Hematopoietic multipotent progenitor cell (in vitro differentiated cells): ENCODE measurements around the gene FNDC3B. TPM values are rescaled to one million over a fixed set of nuclear protein-coding genes. Genes with fewer than 3 reads are reported as not detected.

Source experiments
- DNase-seq, 3 donors: peaks; one replicate each; pipeline ENCODE4 v3.0.0-alpha.2; 2011 to 2015; ENCODE audit warnings: low read depth in 2 of 3, low spot score in 2 of 3
- total RNA-seq: library from RNA; depleted of rRNA; stranded (reverse); fragments of >200 nt; gene quantifications from one replicate; pipeline ENCODE4 v1.2.3, GENCODE V29; 2012

Gene FNDC3B
- total RNA-seq, 1 donor: 28.0 TPM

GRCh38 chr3:172276103-172276502 lies 236.7 kb downstream of the FNDC3B start:
- DNase-seq: peak in 1 of 3 donors; percentile 21

GRCh38 chr3:172277151-172277652 lies 237.8 kb downstream of the FNDC3B start:
- DNase-seq: no peak

- DNase-seq: no peak
These were observed 239.8 kb downstream of the FNDC3B start for GRCh38 chr3:172279191-172279640.

GRCh38 chr3:172279974-172280373 lies 240.6 kb downstream of the FNDC3B start:
- no peak for DNase-seq

- DNase-seq: no peak
These were observed 241.2 kb downstream of the FNDC3B start for GRCh38 chr3:172280406-172281051.

- no peak for DNase-seq
These were observed 242.5 kb downstream of the FNDC3B start for GRCh38 chr3:172281884-172282283.

DNA sequence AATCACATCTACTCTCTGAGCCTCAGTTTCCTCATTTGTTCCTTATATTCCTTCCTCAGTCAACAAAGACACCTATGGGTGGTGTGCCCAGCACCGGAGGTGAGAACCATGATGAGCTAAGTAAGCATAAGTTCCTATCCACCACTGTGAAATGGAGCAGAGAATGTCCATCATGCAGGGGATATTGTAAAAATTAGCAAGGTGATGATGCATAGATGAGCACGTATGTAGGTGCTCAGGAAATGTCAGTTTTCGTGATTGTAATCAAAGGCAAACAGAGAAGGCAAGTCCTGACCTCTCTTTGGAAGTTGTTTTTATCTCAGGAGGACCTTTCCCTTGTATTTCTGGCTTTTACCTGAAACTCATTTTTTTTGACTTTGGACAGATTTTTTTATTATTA lies 243.5 kb downstream of the FNDC3B start:
- no peak for DNase-seq

- DNase-seq: peak in 1 of 3 donors; percentile 50
These were observed 244.5 kb downstream of the FNDC3B start for GRCh38 chr3:172283841-172284357.

DNA sequence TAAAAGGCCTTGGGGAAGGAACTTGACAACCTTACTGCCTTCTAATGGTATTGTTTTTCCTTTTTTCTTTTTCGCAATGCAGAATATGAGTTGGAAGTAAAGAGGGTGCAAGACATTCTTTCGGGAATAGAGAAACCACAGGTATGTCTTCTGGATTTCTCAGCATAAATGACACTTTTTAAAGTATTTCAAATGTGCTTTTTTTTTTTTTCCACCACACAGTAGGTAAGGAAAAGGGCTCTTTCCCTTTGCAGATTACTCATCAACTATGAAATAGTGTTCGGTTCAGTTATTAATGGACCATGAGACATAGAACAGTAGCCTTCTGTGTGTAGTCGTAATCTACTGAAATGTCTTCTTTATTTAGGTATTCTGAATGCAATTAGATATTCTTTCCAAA lies 246.5 kb downstream of the FNDC3B start:
- no peak for DNase-seq

- no peak for DNase-seq
These were observed 247.3 kb downstream of the FNDC3B start for GRCh38 chr3:172286548-172287148.

DNA sequence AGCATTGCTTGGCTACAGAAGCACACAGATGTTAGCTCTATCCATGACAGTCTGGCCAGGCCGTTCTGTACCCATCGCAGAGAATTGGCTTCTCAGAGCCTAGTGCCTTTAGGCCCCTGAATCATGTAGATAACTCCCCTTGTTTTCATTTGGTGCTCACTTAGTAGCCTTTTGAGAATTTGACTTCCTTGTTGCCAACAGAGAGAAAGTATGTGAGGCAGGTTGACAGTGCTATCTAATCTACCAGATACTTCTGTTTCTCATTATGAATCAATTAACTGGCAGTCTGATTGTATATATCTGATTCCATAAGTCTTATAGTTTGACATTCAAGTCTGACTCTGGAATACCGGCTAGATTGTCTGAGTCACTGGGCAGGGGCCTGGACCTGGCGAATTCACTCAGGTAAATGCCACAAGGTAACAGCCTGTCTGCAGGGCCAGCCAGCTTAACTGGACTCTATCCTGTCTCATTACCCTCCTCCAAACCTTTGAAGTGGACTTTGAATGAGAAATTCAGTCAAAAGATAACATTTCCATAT lies 248.6 kb downstream of the FNDC3B start:
- peak in 1 of 3 donors; percentile 7 for DNase-seq

DNA sequence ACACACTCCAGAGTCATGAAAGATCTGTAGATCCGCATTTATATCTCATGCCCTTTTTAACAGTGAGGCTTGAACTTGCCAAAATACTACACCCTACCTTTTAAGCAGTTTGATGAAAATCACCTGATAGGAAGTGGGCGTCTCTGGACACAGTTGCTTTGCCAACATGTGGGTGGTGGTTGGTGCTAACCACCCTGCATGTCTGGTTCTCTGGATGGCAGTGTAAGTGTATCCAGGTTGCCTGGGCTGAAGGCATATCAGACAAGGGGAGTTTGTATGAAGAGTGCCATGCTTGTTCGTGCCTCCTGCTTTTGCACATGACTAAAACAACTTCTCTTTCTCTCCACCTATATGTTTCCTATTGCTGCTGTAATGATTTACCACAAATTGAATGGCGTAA lies 249.3 kb downstream of the FNDC3B start:
- peak in 1 of 3 donors; percentile 16 for DNase-seq

GRCh38 chr3:172289583-172289982 lies 250.2 kb downstream of the FNDC3B start:
- DNase-seq: peak in 1 of 3 donors; percentile 56

DNA sequence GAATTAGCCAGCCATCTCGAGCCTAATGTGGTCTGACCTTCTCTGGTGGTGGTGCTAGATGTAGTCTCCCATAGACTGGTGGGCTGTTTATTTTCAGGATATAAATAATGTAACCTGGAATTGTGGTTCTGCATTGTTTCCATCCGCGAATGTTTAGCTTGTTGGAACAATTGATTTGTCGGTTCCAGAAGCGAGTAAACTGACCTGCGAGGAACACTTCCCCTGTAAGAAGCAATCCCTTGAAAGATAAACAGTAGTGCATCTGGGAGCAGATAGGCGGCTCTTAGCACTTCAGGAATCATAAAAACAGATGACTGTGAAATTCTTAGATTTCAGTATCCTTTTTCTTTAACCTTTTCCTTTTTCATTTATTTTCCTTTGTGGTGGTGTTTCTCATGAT lies 251.1 kb downstream of the FNDC3B start:
- no peak for DNase-seq

- DNase-seq: no peak
These were observed 252.3 kb downstream of the FNDC3B start for GRCh38 chr3:172291650-172292049.

GRCh38 chr3:172292422-172292821 lies 253.0 kb downstream of the FNDC3B start:
- no peak for DNase-seq

- no peak for DNase-seq
These were observed 253.7 kb downstream of the FNDC3B start for GRCh38 chr3:172293093-172293492.

GRCh38 chr3:172294223-172294806 lies 254.9 kb downstream of the FNDC3B start:
- DNase-seq: peak in 1 of 3 donors; percentile 48

- DNase-seq: no peak
These were observed 257.0 kb downstream of the FNDC3B start for GRCh38 chr3:172296248-172296974.

- DNase-seq: no peak
These were observed 257.6 kb downstream of the FNDC3B start for GRCh38 chr3:172296975-172297332.

- DNase-seq: no peak
These were observed 258.9 kb downstream of the FNDC3B start for GRCh38 chr3:172298247-172298646.
